ENCODE measurements around the gene CDH22. TPM values are rescaled to one million over a fixed set of nuclear protein-coding genes. Genes with fewer than 3 reads are reported as not detected.

CDH22 gene
- total and polyA plus RNA-seq, 12 donors = 0.04 to 11.0 (median 0.64) TPM

DNA sequence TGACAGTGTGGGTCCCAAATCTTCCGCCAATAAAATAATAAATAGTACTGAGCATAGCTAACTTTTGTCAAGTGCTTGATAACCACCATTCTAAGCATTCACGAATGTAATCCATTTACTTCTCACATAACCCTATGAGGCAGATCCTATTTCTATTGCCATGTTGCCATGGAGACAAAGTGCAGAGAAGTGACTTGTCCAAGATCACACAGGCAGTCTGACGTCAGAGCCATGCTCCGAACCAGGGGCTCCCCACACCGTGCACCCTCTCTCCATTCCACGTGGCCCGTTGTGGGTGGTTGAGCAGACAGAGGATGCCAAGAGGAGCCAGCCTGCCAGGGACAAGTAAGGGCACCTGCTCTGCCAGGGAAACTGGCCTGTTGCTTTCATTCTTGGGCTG lies 38.9 kb downstream of the CDH22 start:
- TF ChIP-seq, protein P1, sequence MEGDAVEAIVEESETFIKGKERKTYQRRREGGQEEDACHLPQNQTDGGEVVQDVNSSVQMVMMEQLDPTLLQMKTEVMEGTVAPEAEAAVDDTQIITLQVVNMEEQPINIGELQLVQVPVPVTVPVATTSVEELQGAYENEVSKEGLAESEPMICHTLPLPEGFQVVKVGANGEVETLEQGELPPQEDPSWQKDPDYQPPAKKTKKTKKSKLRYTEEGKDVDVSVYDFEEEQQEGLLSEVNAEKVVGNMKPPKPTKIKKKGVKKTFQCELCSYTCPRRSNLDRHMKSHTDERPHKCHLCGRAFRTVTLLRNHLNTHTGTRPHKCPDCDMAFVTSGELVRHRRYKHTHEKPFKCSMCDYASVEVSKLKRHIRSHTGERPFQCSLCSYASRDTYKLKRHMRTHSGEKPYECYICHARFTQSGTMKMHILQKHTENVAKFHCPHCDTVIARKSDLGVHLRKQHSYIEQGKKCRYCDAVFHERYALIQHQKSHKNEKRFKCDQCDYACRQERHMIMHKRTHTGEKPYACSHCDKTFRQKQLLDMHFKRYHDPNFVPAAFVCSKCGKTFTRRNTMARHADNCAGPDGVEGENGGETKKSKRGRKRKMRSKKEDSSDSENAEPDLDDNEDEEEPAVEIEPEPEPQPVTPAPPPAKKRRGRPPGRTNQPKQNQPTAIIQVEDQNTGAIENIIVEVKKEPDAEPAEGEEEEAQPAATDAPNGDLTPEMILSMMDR (IDR thresholded peaks at IDR 0.05) = no peak
- Histone ChIP-seq H3K4me1 (no peaks in the 10 kb centered on the region), H3K27ac (no peak overlapping the region), H3K9me3 (peaks cover 0 to 22% (median 3%) of the 10 kb centered on the region in 11 donors), H3K4me3 (no peak overlapping the region), H3K27me3 (peaks cover 0 to 91% (median 66%) of the 10 kb centered on the region in 7 donors), H3K36me3 (no peaks in the 10 kb centered on the region)
- DNase-seq (no peak), ATAC-seq (no peak)
- WGBS, 2 donors = 74 to 78% methylated on average over 7 of the region's 7 CpGs
- intact Hi-C loops (cut with DNase I) = no loop called here

DNA sequence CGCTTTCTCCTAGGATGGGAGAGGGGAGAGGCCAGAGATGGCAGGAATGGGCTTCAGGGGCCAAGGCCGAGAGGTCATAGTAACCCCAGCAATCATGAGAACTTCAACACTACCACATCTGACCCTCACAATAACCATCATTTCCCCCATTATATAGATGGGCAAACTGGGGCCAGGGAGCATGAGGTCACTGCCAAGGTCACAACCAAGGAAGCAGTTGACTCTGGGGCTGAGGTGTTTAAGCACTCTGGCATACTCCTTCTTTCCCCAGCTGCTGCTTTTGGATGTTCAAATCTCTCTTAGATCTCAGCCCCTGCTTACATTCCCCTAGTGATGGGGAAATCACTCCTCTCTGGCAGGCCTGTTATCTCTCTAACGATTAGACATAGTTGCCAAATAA lies 39.6 kb downstream of the CDH22 start:
- DNase-seq (no peak), ATAC-seq (no peak)
- 51 to 72% methylated on average over 3 of the region's 3 CpGs for WGBS, 2 donors
- intact Hi-C loops (cut with DNase I) = no loop called here
- Histone ChIP-seq H3K27ac (no peak overlapping the region), H3K4me3 (no peak overlapping the region), H3K9me3 (peaks cover 0 to 19% (median 3%) of the 10 kb centered on the region in 11 donors), H3K27me3 (peaks cover 0 to 91% (median 60%) of the 10 kb centered on the region in 7 donors), H3K36me3 (no peaks in the 10 kb centered on the region), H3K4me1 (no peaks in the 10 kb centered on the region)
- TF ChIP-seq, protein P1 (IDR thresholded peaks at IDR 0.05) = no peak

DNA sequence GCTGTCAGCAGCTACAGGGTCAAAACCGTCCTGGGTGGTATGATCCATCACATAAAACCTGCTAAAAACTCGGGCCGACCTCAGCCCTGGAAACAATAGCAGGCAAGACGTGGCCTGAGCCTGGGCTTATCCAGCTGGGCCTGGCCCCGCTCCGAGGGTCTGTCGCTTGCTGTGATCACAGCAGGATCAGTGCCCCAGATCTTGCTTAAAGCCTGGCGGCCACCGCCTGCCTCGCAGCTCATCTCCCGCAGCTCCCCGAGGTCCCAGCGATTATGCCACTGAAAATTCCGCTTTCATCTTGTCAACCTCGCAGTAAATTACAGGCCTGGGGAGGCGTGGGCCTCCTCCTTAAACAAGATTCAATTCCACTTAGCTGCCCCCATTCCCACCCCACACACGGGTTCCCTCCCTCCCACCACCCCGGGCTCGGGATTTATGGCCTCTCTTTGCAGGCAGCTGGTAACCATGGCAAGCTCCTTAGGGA lies 40.1 kb downstream of the CDH22 start:
- TF ChIP-seq, protein P1 (IDR thresholded peaks at IDR 0.05) = no peak
- Histone ChIP-seq H3K9me3 (peaks cover 0 to 14% (median 3%) of the 10 kb centered on the region in 11 donors), H3K27ac (no peak overlapping the region), H3K4me3 (no peak overlapping the region), H3K36me3 (no peaks in the 10 kb centered on the region), H3K4me1 (no peaks in the 10 kb centered on the region), H3K27me3 (peaks cover 0 to 86% (median 58%) of the 10 kb centered on the region in 7 donors)
- 14 to 21% methylated on average over 19 of the region's 19 CpGs for WGBS, 2 donors
- DNase-seq = no peak
- intact Hi-C loops (cut with DNase I) = no loop called here
- ATAC-seq = no peak

DNA sequence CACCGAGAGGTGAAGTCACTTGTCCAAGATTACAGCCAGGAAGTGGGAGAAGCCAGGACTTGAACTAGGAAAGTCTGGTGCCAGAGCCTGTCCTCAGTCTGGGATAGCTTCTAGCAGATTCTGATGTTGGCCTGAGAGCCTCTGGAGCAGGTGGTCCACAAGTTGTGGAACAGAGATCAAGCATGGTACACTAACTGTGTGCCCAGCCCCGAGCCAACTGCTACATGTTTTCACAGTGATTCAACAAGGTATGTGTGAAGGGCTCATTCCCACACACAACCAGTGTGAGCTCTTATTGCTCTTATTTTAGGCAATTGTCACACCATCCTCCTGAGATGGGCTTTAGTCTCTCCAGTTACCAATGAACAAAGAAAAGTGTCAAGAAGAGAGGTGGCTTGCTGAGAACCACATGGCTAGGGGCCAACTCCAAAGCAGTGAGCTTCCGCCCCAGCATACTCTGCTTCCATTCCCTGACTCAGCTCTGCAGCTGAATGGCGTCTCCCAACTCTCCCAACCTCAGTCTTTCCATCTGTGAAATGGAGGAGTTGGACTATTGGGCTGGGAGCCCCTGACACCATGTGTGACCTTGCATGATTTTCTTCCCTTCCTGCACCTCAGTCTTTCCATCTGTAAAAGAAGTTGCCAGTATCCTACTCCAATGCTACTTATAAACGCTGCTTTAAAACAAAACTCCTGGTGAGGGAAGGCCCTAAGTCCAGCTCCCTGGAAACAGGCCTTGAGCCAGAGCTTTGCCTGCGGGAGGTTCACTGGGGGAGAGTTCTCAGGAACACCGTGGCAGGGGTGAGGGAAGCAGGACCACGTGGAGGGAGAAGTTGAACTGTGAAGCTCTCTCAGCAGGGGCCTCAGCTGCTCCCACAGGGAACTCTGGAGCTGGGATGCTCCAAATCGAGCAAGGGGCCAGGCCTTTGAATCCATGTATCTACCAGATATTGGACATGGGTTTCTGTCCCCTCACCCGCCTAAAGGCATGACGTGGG lies 40.9 kb downstream of the CDH22 start:
- Histone ChIP-seq H3K36me3 (no peaks in the 10 kb centered on the region), H3K9me3 (peaks cover 0 to 6% (median 0%) of the 10 kb centered on the region in 11 donors), H3K27ac (no peak overlapping the region), H3K4me1 (no peaks in the 10 kb centered on the region), H3K4me3 (no peak overlapping the region), H3K27me3 (peaks cover 0 to 89% (median 57%) of the 10 kb centered on the region in 7 donors)
- TF ChIP-seq, protein P1 (IDR thresholded peaks at IDR 0.05) = no peak
- 36 to 44% methylated on average over 11 of the region's 11 CpGs for WGBS, 2 donors
- intact Hi-C loops (cut with DNase I) = no loop called here
- ATAC-seq = no peak
- no peak for DNase-seq

All from heart right ventricle (tissue), 16 donors.